Esophagus squamous epithelium (tissue), 4 donors: ENCODE measurements around the gene LTN1.

ENCODE experiments used
- CTCF ChIP-seq, 6 experiments: fragments of 450-650 bp in 4 of 6; fragments of 200-600 bp in 2 of 6; sonication (generic) in 2 of 6; IDR thresholded peaks; one replicate each; pipeline ENCODE4 v1.5.1; 2016 to 2019; ENCODE audit warnings: antibody characterized with exemption in 6 of 6, mild to moderate bottlenecking in 4 of 6, moderate library complexity in 4 of 6
- POLR2A ChIP-seq, 4 donors: fragments of 450-650 bp; IDR thresholded peaks; one replicate each; pipeline ENCODE4 v1.6.1; 2017; ENCODE audit warnings: antibody characterized with exemption in 4 of 4, mild to moderate bottlenecking in 4 of 4, moderate library complexity in 3 of 4

- TF ChIP-seq CTCF (IDR thresholded peaks at IDR 0.05), result no peak
- no peak for TF ChIP-seq POLR2A (IDR thresholded peaks at IDR 0.05)
Measured at GRCh38 chr21:28993293-28993629, 584 bp upstream of the LTN1 start.
